HS-27A (cell line): ENCODE measurements around the gene TSHR.
A peak's percentile ranks its signal among the peaks of the same experiment; 100 is the strongest.
"Not testable (repeated sequence)": the region's sequence is repeated elsewhere in the genome, so short reads cannot be mapped to it uniquely, and the experiment has no call there.

Source experiments
- DNase-seq: peaks from one replicate; pipeline ENCODE4 v3.0.0-alpha.2; 2012; ENCODE audit warnings: low read depth, missing footprints

The TSHR gene

GRCh38 chr14:81070511-81070910 lies 115.1 kb downstream of the TSHR start:
- DNase-seq: no peak

- no peak for DNase-seq
Observed at GRCh38 chr14:81085596-81085995, 130.2 kb downstream of the TSHR start.

- DNase-seq: no peak
Observed at GRCh38 chr14:81087230-81087629, 131.8 kb downstream of the TSHR start.

- DNase-seq: no peak
Observed at GRCh38 chr14:81091139-81091538, 135.7 kb downstream of the TSHR start.

GRCh38 chr14:81091660-81092059 lies 136.2 kb downstream of the TSHR start:
- no peak for DNase-seq

GRCh38 chr14:81093651-81094050 lies 138.2 kb downstream of the TSHR start:
- no peak for DNase-seq

GRCh38 chr14:81095539-81095938 lies 140.1 kb downstream of the TSHR start:
- DNase-seq: no peak

GRCh38 chr14:81096656-81097055 lies 141.2 kb downstream of the TSHR start:
- no peak for DNase-seq

- DNase-seq: no peak
Observed at GRCh38 chr14:81102217-81102616, 146.8 kb downstream of the TSHR start.

- DNase-seq: no peak
Observed at GRCh38 chr14:81103443-81103842, 148.0 kb downstream of the TSHR start.

- no peak for DNase-seq
Observed at GRCh38 chr14:81105378-81105777, 150.0 kb downstream of the TSHR start.

GRCh38 chr14:81105961-81106360 lies 150.5 kb downstream of the TSHR start:
- no peak for DNase-seq

GRCh38 chr14:81110186-81110585 lies 154.8 kb downstream of the TSHR start:
- DNase-seq: no peak

GRCh38 chr14:81113176-81113575 lies 157.8 kb downstream of the TSHR start:
- DNase-seq: no peak

- not testable (repeated sequence) for DNase-seq
Observed at GRCh38 chr14:81113945-81114820, 158.8 kb downstream of the TSHR start.

- no peak for DNase-seq
Observed at GRCh38 chr14:81120501-81120900, 165.1 kb downstream of the TSHR start.

GRCh38 chr14:81122326-81122725 lies 166.9 kb downstream of the TSHR start:
- no peak for DNase-seq

- DNase-seq: no peak
Observed at GRCh38 chr14:81123811-81124210, 168.4 kb downstream of the TSHR start.

GRCh38 chr14:81125536-81125935 lies 170.1 kb downstream of the TSHR start:
- no peak for DNase-seq

- no peak for DNase-seq
Observed at GRCh38 chr14:81127785-81128184, 172.4 kb downstream of the TSHR start.

- DNase-seq: no peak
Observed at GRCh38 chr14:81129242-81129641, 173.8 kb downstream of the TSHR start.

GRCh38 chr14:81132468-81132867 lies 177.0 kb downstream of the TSHR start:
- no peak for DNase-seq

- no peak for DNase-seq
Observed at GRCh38 chr14:81133400-81133799, 178.0 kb downstream of the TSHR start.

GRCh38 chr14:81137316-81137715 lies 181.9 kb downstream of the TSHR start:
- DNase-seq: peak; percentile 36
